Ureter (tissue), 1 donor: ENCODE data around the gene SLC25A53. TPM values are rescaled to one million over a fixed set of nuclear protein-coding genes. Genes with fewer than 3 reads are reported as not detected.
"Not testable (repeated sequence)": the region's sequence is repeated elsewhere in the genome, so short reads cannot be mapped to it uniquely, and the experiment has no call there.

Experiments
- DNase-seq: peaks from one replicate; pipeline ENCODE4 v3.0.0-alpha.2; 2020; ENCODE audit warnings: low spot score
- total RNA-seq: library from RNA; stranded (reverse); gene quantifications from one replicate; pipeline ENCODE4 v1.2.4, GENCODE V29; 2023
- donor health status: DM: yes; HTN: yes; CAD: no.

SLC25A53 gene
- total RNA-seq, 1 donor from 2014 or later = 14.9 TPM

DNA sequence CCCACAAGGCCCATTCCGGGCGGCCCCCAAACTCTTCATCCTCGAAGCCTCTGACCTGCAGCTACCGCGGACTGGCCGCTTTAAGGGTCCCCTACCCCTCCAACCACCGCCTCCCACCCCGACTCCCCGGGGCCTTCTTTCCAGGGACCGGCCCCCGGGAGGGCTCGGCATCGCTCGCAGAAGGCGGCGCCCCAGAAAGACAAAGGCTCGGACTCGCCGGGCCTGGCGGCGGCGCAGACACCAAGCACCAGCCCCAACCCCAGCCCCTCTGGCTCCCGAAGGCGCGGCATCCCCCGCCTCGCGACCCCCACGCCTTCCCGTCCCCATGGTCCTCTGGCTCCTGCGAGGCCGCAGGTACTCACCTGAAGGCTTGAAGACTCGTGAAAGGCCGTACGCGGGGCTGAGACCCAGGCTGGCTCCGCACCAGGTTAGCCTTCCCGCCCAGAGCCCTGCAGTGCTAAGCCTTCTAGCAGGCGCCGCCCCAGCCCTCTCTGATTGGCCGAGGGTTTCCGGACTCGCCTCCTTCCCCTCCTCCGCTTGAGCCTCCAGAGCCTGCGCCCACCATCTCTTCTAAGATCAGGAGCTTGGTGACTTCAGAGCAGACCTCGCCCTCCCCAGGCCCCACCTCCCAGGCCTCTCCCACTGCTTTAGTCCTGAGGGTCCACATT is 80.9 kb downstream of the SLC25A53 start, which contains the start of gene TMSB15C:
TMSB15C (minus strand) TSS at position 459 of the 668 bp plus-strand sequence.
- not testable (repeated sequence) for DNase-seq

DNA sequence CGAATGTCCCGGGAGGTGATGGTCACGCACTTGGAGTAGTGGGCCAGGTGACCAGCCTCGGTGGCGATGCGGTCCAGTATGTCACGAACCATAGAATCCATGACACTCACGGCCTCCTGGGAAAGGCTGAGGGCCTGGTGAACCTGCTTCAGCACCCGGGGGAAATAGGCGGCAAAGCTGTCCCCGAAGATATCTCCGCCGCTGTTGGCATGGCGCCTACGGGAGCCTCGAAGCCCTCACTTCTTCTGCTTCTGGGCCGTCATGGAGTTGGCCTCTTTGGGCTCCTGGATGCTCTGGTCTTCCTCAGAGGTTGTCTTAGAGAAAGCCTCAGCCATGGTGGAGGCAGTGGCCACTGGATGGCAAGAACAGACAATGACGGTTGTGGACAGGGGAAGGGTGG is 94.2 kb downstream of the SLC25A53 start:
- DNase-seq = not testable (repeated sequence)

DNA sequence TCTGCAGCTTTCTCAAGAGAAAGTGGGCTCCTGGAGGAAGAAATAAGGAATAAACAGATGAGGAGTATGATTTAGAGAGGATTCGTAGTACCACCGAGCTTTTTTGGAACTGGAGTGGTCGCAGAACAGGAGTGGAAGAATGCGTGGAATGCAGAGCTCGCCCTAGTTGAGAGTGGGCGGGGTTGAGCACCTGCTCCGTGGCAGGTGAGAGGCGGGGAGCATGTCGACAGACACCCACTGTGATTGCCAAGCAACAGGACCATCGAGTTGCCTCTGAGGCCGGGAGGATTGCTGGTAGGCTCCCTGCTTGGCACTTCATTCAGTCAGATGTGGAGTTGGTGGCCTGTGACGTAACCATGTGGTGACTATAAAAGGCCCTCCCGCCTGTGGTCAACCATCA is 101.9 kb downstream of the SLC25A53 start:
- DNase-seq = not testable (repeated sequence)

Other genes starting within 250 kb of the SLC25A53 start
- 6.1 TPM for gene TMSB15B, start 194.4 kb downstream of the SLC25A53 start, total RNA-seq
- gene H2BW1, start 143.3 kb downstream of the SLC25A53 start, total RNA-seq = not detected
- gene H2BW2, start 117.1 kb downstream of the SLC25A53 start, total RNA-seq = 0.26 TPM
- gene TMSB15C, start 80.8 kb downstream of the SLC25A53 start, total RNA-seq = 1.4 TPM
- gene ZCCHC18, start 44.5 kb downstream of the SLC25A53 start, total RNA-seq = 0.49 TPM
- 23.5 TPM for gene FAM199X, start 9.4 kb upstream of the SLC25A53 start, total RNA-seq
- gene ESX1, start 97.9 kb upstream of the SLC25A53 start, total RNA-seq = not detected